K562 (cell line): ENCODE measurements around the gene CT83. TPM values are rescaled to one million over a fixed set of nuclear protein-coding genes. Genes with fewer than 3 reads are reported as not detected.

Experiments used
- ATAC-seq: fragments of 200-7000 bp; cut with Tn5 transposase; 3 replicates; pipeline ENCODE4 v1.9.1; 2020; ENCODE audit warnings: moderate library complexity
- BruUV-seq: library from RNA; stranded (reverse); fragments of 400-500 nt; replicated peaks from 2 replicates; lab custom pipeline; 2021; lab: Mats Ljungman, UMichigan
- CTCF ChIA-PET: fragments of 300-600 bp; formaldehyde crosslinking; extraction: SDS; loops from one replicate; lab custom pipeline; 2021; ENCODE audit warnings: low intra/inter-chr PET ratio; lab: Yijun Ruan, JAX
- POLR2A ChIA-PET: fragments of 300-600, 350-650 bp; sonication (Branson Sonifier 250); formaldehyde crosslinking; extraction: SDS; loops from one replicate; lab custom pipeline; 2021; ENCODE audit warnings: antibody characterized with exemption, inconsistent platforms; lab: Yijun Ruan, JAX
- DNase-seq, 4 experiments: peaks; one replicate each; pipeline versions ENCODE4 v3.0.0 to v3.0.0-alpha.2; 2011 to 2018; ENCODE audit warnings: low spot score in 3 of 4, mixed read lengths in 3 of 4; ENCODE audit errors: extremely low read depth in 1 of 4
- FAIRE-seq: peaks from 2 replicates; lab custom pipeline; 2011; peaks lifted over from hg19 to GRCh38; lab: Jason Lieb, UNC
- H2AFZ ChIP-seq: 2 replicates; pipeline ENCODE4 v1.6.0; 2011; ENCODE audit warnings: low read depth, low read length, control low read depth, inconsistent platforms
- H3K27ac ChIP-seq: fragments of 200-600 bp; 3 replicates; pipeline ENCODE4 v1.8.0; 2011; ENCODE audit warnings: low read depth, mild to moderate bottlenecking, control low read depth, inconsistent platforms, low read length, moderate library complexity, mixed read lengths; ENCODE audit errors: extremely low read depth
- H3K27me3 ChIP-seq, 2 experiments: fragments of 300-600 bp in 1 of 2; 2 replicates in 1 of 2; 3 replicates in 1 of 2; pipeline versions ENCODE4 v1.6.0 to v1.8.0; 2011; ENCODE audit warnings: inconsistent platforms in 2 of 2, low read length in 2 of 2, mild to moderate bottlenecking in 1 of 2, mixed read lengths in 1 of 2, moderate library complexity in 1 of 2; ENCODE audit not compliant: control insufficient read depth in 2 of 2, insufficient read depth in 2 of 2
- H3K36me3 ChIP-seq: fragments of 300-600 bp; 3 replicates; pipeline ENCODE4 v1.8.0; 2011; ENCODE audit warnings: mild to moderate bottlenecking, low read length, inconsistent platforms; ENCODE audit not compliant: control insufficient read depth, insufficient read depth
- H3K4me1 ChIP-seq, 2 experiments: fragments of 200-600 bp in 1 of 2; replicated peaks in 1 of 2; 2 replicates in 1 of 2; 3 replicates in 1 of 2; pipeline versions ENCODE4 v1.5.1 to v1.8.0; 2011; ENCODE audit warnings: inconsistent platforms in 2 of 2, low read length in 2 of 2, mild to moderate bottlenecking in 1 of 2, mixed read lengths in 1 of 2, moderate library complexity in 1 of 2; ENCODE audit not compliant: control insufficient read depth in 2 of 2, insufficient read depth in 2 of 2
- H3K4me2 ChIP-seq: 2 replicates; pipeline ENCODE4 v1.6.1; 2011; ENCODE audit warnings: low read length, control low read depth, inconsistent platforms, mixed read lengths; ENCODE audit not compliant: insufficient read depth
- H3K4me3 ChIP-seq: fragments of 200-600 bp; sonication (generic), shearing (Covaris generic); 2 replicates; pipeline ENCODE4 v1.5.1; 2016; ENCODE audit warnings: control low read depth, inconsistent platforms
- H3K79me2 ChIP-seq: fragments of 200-600 bp; 3 replicates; pipeline ENCODE4 v1.8.0; 2011; ENCODE audit warnings: low read length, inconsistent platforms; ENCODE audit not compliant: control insufficient read depth, insufficient read depth
- H3K9ac ChIP-seq, 2 experiments: 2 replicates each; pipeline versions ENCODE4 v1.6.0 to v1.6.1; 2011; ENCODE audit warnings: low read depth in 2 of 2, low read length in 2 of 2, control low read depth in 1 of 2, inconsistent platforms in 1 of 2, mild to moderate bottlenecking in 1 of 2, mixed read lengths in 1 of 2; ENCODE audit not compliant: insufficient read depth in 1 of 2
- H3K9me1 ChIP-seq: one replicate; pipeline ENCODE4 v1.6.0; 2011; ENCODE audit warnings: inconsistent platforms, mild to moderate bottlenecking, low read length, moderate library complexity; ENCODE audit not compliant: control insufficient read depth, insufficient read depth
- H3K9me3 ChIP-seq: replicated peaks from 2 replicates; pipeline ENCODE4 v1.5.1; 2011; ENCODE audit warnings: low read depth, low read length, inconsistent platforms; ENCODE audit not compliant: control insufficient read depth, insufficient read depth
- H4K20me1 ChIP-seq: replicated peaks from 2 replicates; pipeline ENCODE4 v1.6.1; 2011; ENCODE audit warnings: low read length, inconsistent platforms, mixed read lengths; ENCODE audit not compliant: control insufficient read depth, insufficient read depth
- AFF4 ChIP-seq: sonication (generic); formaldehyde crosslinking; IDR thresholded peaks from 2 replicates; pipeline ENCODE4 v1.8.0; 2023; ENCODE audit warnings: mild to moderate bottlenecking, missing genetic modification reagents
- C11orf30 ChIP-seq: fragments of 450-650 bp; IDR thresholded peaks from 2 replicates; pipeline ENCODE4 v1.6.1; 2016; ENCODE audit warnings: low read depth, mild to moderate bottlenecking
- CBFB ChIP-seq: sonication (generic); formaldehyde crosslinking; IDR thresholded peaks from 2 replicates; pipeline ENCODE4 v1.4.0; 2020; ENCODE audit warnings: mild to moderate bottlenecking, missing genetic modification reagents
- GATA2 ChIP-seq: sonication (generic); formaldehyde crosslinking; IDR thresholded peaks from 2 replicates; pipeline ENCODE4 v1.4.0; 2020; ENCODE audit warnings: mild to moderate bottlenecking, missing genetic modification reagents
- HMBOX1 ChIP-seq: sonication (generic); IDR thresholded peaks from 2 replicates; pipeline ENCODE4 v1.6.1; 2016
- KLF16 ChIP-seq: IDR thresholded peaks from 2 replicates; pipeline ENCODE4 v1.6.1; 2016; ENCODE audit warnings: antibody characterized with exemption
- OTX1 ChIP-seq: fragments of 450-650 bp; formaldehyde crosslinking; IDR thresholded peaks from 2 replicates; pipeline ENCODE4 v1.4.0; 2022; ENCODE audit warnings: mild to moderate bottlenecking
- POLR3G ChIP-seq: IDR thresholded peaks from 2 replicates; pipeline ENCODE4 v1.6.1; 2011; ENCODE audit not compliant: insufficient read length, insufficient replicate concordance; ENCODE audit errors: extremely low read depth
- RAD21 ChIP-seq, 2 experiments: fragments of 250-450 bp in 1 of 2; fragments of 450-650 bp in 1 of 2; sonication (Bioruptor Pico) in 1 of 2; formaldehyde crosslinking in 1 of 2; IDR thresholded peaks in 1 of 2; conservative IDR thresholded peaks in 1 of 2; 2 replicates each; pipeline versions ENCODE4 v1.4.0 to v1.8.0; 2020 to 2022; ENCODE audit warnings: mild to moderate bottlenecking in 2 of 2, moderate library complexity in 1 of 2
- RUNX1 ChIP-seq: sonication (generic); IDR thresholded peaks from 2 replicates; pipeline ENCODE4 v1.6.1; 2016; ENCODE audit warnings: antibody characterized with exemption, low read depth
- SETDB1 ChIP-seq: IDR thresholded peaks from one replicate; pipeline ENCODE4 v1.6.1; 2012; ENCODE audit warnings: low read length, control low read depth, inconsistent platforms
- SMARCC2 ChIP-seq: fragments of 450-650 bp; IDR thresholded peaks from 2 replicates; pipeline ENCODE4 v1.6.1; 2017; ENCODE audit warnings: antibody characterized with exemption, moderate library complexity, mild to moderate bottlenecking, low read depth
- ZBTB1 ChIP-seq: sonication (generic); formaldehyde crosslinking; IDR thresholded peaks from 2 replicates; pipeline ENCODE4 v1.8.1; 2023; ENCODE audit warnings: missing genetic modification reagents, low read depth, mild to moderate bottlenecking, borderline replicate concordance
- ZNF695 ChIP-seq: fragments of 450-650 bp; formaldehyde crosslinking; IDR thresholded peaks from 2 replicates; pipeline ENCODE4 v1.4.0; 2020; ENCODE audit warnings: mild to moderate bottlenecking, moderate library complexity
- WGBS: fragments of 100-300 bp; shearing (Covaris generic); methylation state at CpG from one replicate; pipeline ENCODE4 v1.1.6; 2016; ENCODE audit warnings: low coverage, mixed read lengths; ENCODE audit not compliant: insufficient coverage; ENCODE audit errors: missing lambda C conversion rate; 5-methylcytosine and 5-hydroxymethylcytosine counted together
- in situ Hi-C: fragments of 300-500 bp; cut with MboI; formaldehyde crosslinking; loops from 4 replicates; pipeline ENCODE4 v1.15.0; 2018; ENCODE audit warnings: inconsistent platforms, mixed read lengths
- intact Hi-C: fragments of 100-400 bp; cut with micrococcal nuclease; formaldehyde crosslinking; loops from 2 replicates; pipeline ENCODE4 v1.14.2; 2022
- polyA plus RNA-seq, 8 experiments: library from polyadenylated mRNA; depleted of rRNA in 4 of 8; stranded (reverse) in 5 of 8; unstranded in 3 of 8; fragments of >200 nt; fragmentation: Nextera tagmentation in 2 of 8; fragmentation: Illumina TruSeq in 1 of 8; extraction: Ambion mirVana in 2 of 8; extraction: Trizol in 1 of 8; gene quantifications; 2 replicates each; pipeline versions ENCODE4 v1.2.1 to v1.2.3, GENCODE V29; 2011 to 2014; ENCODE audit warnings: inconsistent platforms in 1 of 8, missing spikeins in 1 of 8
- total RNA-seq, 7 experiments: library from RNA; depleted of rRNA in 6 of 7; stranded (reverse); fragments of >200 nt in 6 of 7; fragmentation: Illumina TruSeq in 2 of 7; extraction: Trizol in 2 of 7; gene quantifications; 2 replicates each; pipeline versions ENCODE4 v1.2.1 to v1.2.3, GENCODE V29; 2011 to 2021; ENCODE audit warnings: low replicate concordance in 1 of 7

The CT83 gene
- total and polyA plus RNA-seq, 9 of the 15 experiments (the other 6 are each of a cell fraction or from before 2014, with no cell fraction given) = not detected

GRCh38 chrX:116490104-116490503 is 27.3 kb upstream of the CT83 start:
- DNase-seq = no peak
- Histone ChIP-seq H3K79me2 (no peaks in the 10 kb centered on the region), H3K4me1 (no peaks in the 10 kb centered on the region), H3K4me2 (no peak overlapping the region), H2AFZ (no peak overlapping the region), H4K20me1 (no peaks in the 10 kb centered on the region), H3K9me3 (no peaks in the 10 kb centered on the region), H3K27me3 (no peaks in the 10 kb centered on the region), H3K9ac (no peak overlapping the region), H3K27ac (no peak overlapping the region), H3K4me3 (no peak overlapping the region), H3K36me3 (no peaks in the 10 kb centered on the region), H3K9me1 (no peaks in the 10 kb centered on the region)
- BruUV-seq = no TSS peak
- ChIA-PET POLR2A (no interaction called here), CTCF (no interaction called here)
- TF ChIP-seq RAD21 (CRISPR knock-in tag; conservative IDR thresholded peaks at IDR 0.05 in 1 of 2, IDR thresholded peaks at IDR 0.05 in 1 of 2) (peak in 1 of 2 experiments; percentile 33; a peak in 2 of 4 replicates), C11orf30 (no peak)
- no peak for ATAC-seq
- no peak for FAIRE-seq
- intact Hi-C loops (no loop called here), in situ Hi-C loops (no loop called here)

GRCh38 chrX:116480059-116480458 is 17.3 kb upstream of the CT83 start:
- H3K79me2 ChIP-seq = no peaks in the 10 kb centered on the region
- WGBS = 0% methylated on average over 1 of the region's 2 CpGs
- ChIA-PET POLR2A (no interaction called here), CTCF (no interaction called here)
- intact Hi-C loops (no loop called here), in situ Hi-C loops (no loop called here)
- DNase-seq = no peak
- H3K27me3 ChIP-seq = no peaks in the 10 kb centered on the region
- ATAC-seq = no peak
- BruUV-seq = no TSS peak
- no peak for FAIRE-seq
- no peaks in the 10 kb centered on the region for H3K9me3 ChIP-seq
- H4K20me1 ChIP-seq = no peaks in the 10 kb centered on the region
- no peak overlapping the region for H3K4me3 ChIP-seq
- no peak overlapping the region for H3K4me2 ChIP-seq
- H3K9ac ChIP-seq = no peak overlapping the region
- no peaks in the 10 kb centered on the region for H3K36me3 ChIP-seq
- H3K27ac ChIP-seq = no peak overlapping the region
- H3K9me1 ChIP-seq = no peaks in the 10 kb centered on the region
- H2AFZ ChIP-seq = no peak overlapping the region
- no peaks in the 10 kb centered on the region for H3K4me1 ChIP-seq
- no peak for TF ChIP-seq KLF16
- no peak for TF ChIP-seq RUNX1
- no peak for TF ChIP-seq CBFB (CRISPR knock-in tag)
- TF ChIP-seq HMBOX1 = no peak
- TF ChIP-seq GATA2 (CRISPR knock-in tag) = no peak
- TF ChIP-seq OTX1 = no peak
- no peak for TF ChIP-seq ZBTB1 (CRISPR knock-in tag)
- TF ChIP-seq SMARCC2 = no peak
- no peak for TF ChIP-seq AFF4 (CRISPR knock-in tag)
- TF ChIP-seq ZNF695 (CRISPR knock-in tag) = no peak
- TF ChIP-seq POLR3G = no peak
- no peak for TF ChIP-seq SETDB1
